ENCODE results near the gene COL18A1.
"Not testable (repeated sequence)": the region's sequence is repeated elsewhere in the genome, so short reads cannot be mapped to it uniquely, and the experiment has no call there.

The COL18A1 gene

DNA sequence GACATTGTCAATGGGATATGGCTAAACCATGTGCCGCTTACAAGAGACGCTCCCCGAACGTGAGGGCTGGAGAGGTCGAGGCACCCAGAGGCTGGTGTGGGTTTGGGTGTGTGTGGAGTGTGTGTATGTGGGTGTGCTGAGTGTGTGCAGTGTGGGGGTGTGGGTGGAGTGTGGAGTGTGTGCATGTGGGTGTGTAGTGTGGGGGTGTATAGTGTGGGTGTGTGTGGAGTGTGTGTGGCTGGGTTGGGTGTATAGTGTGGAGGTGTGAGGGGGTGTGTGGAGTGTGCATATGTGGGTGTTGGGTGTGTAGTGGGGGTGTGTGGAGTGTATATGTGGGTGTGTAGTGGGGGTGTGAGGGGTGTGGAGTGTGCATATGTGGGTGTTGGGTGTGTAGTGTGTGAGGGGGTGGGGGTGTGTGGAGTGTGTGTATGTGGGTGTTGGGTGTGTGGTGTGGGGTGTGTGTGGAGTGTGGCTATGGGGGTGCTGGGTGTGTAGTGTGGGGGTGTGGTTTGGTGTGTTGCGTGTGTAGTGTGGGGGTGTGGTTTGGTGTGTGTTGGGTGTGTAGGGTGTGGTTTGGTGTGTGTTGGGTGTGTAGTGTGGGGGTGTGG is 95.1 kb downstream of the COL18A1 start:
- no peak for DNase-seq (ENCODE audit: low read depth)
- no peak for TF ChIP-seq POLR2A (IDR thresholded peaks at IDR 0.05; ENCODE audit: extremely low read depth, insufficient read length)
- no peak for TF ChIP-seq MYC (IDR thresholded peaks at IDR 0.05; ENCODE audit: low read depth, low read length)
- TF ChIP-seq CTCF (IDR thresholded peaks at IDR 0.05; ENCODE audit: low read depth, low read length): no peak
- H3K4me3 ChIP-seq (ENCODE audit: low read depth, low read length): no peak overlapping the region

DNA sequence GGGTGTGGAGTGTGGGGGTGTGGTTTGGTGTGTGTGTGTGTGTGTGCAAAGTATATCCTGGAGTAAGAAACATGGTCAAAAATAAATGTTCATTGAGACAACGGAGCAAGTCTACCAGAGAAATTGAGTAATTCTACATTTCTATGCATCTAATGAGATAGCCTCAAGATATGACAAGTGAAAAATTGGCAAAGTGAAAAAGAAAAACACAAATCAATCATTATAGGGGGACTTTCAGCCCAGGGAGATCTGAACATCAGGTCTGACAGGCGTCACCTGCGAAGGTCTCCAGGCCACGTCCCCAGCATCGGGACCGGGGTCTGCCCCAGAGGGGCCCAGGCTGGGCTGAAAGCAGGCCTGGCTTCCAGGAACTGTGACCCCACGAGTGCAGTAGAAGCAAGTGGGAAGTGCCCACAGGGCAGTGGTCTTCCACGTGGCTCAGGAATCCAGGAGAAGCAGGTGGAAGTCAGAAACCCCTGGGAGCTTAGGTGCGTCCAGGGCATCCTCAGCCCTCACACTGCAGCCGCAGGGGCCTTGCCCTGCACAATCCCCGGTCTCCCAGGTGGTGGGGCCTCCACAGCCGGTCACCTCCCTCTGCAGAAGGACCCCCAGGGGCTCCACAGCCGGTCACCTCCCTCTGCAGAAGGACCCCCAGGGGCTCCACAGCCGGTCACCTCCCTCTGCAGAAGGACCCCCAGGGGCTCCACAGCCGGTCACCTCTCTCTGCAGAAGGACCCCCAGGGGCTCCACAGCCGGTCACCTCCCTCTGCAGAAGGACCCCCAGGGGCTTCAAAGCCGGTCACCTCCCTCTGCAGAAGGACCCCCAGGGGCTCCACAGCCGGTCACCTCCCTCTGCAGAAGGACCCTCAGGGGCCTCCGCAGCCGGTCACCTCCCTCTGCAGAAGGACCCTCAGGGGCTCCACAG is 96.4 kb downstream of the COL18A1 start:
- DNase-seq (ENCODE audit: low read depth): not testable (repeated sequence)

DNA sequence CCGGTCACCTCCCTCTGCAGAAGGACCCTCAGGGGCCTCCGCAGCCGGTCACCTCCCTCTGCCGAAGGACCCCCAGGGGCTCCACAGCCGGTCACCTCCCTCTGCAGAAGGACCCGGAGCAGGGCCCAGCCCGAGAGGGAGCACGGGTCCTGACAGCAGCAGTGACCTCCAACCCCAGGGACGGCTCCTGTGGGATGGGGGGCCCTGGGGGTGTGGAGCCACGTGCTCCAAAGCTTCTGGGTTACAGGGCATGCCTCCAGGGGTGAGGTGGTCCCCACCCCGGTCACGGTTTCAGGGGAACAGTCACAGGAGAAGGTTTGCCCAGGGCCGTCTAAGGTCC is 97.0 kb downstream of the COL18A1 start:
- no peak overlapping the region for H3K4me3 ChIP-seq (ENCODE audit: low read depth, low read length)
- TF ChIP-seq POLR2A (IDR thresholded peaks at IDR 0.05; ENCODE audit: extremely low read depth, insufficient read length) (no peak), MYC (IDR thresholded peaks at IDR 0.05; ENCODE audit: low read depth, low read length) (no peak), CTCF (IDR thresholded peaks at IDR 0.05; ENCODE audit: low read depth, low read length) (no peak)
- TF ChIP-seq, protein P1, sequence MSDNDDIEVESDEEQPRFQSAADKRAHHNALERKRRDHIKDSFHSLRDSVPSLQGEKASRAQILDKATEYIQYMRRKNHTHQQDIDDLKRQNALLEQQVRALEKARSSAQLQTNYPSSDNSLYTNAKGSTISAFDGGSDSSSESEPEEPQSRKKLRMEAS (IDR thresholded peaks at IDR 0.05; ENCODE audit: low read depth, low read length): no peak
- DNase-seq (ENCODE audit: low read depth): no peak

More for the DNA sequence above, 96.4 kb downstream of the COL18A1 start:
- not testable (repeated sequence) for H3K4me3 ChIP-seq (ENCODE audit: low read depth, low read length)

- TF ChIP-seq, protein P1 (IDR thresholded peaks at IDR 0.05; ENCODE audit: low read depth, low read length): no peak
- TF ChIP-seq MYC (IDR thresholded peaks at IDR 0.05; ENCODE audit: low read depth, low read length) (no peak), POLR2A (IDR thresholded peaks at IDR 0.05; ENCODE audit: extremely low read depth, insufficient read length) (no peak), CTCF (IDR thresholded peaks at IDR 0.05; ENCODE audit: low read depth, low read length) (no peak)
- no peak overlapping the region for H3K4me3 ChIP-seq (ENCODE audit: low read depth, low read length)
- no peak for DNase-seq (ENCODE audit: low read depth)
Measured at GRCh38 chr21:45502600-45502999, 97.6 kb downstream of the COL18A1 start.

GRCh38 chr21:45503226-45503625 is 98.3 kb downstream of the COL18A1 start:
- not testable (repeated sequence) for DNase-seq (ENCODE audit: low read depth); H3K4me3 ChIP-seq (ENCODE audit: low read depth, low read length)

DNA sequence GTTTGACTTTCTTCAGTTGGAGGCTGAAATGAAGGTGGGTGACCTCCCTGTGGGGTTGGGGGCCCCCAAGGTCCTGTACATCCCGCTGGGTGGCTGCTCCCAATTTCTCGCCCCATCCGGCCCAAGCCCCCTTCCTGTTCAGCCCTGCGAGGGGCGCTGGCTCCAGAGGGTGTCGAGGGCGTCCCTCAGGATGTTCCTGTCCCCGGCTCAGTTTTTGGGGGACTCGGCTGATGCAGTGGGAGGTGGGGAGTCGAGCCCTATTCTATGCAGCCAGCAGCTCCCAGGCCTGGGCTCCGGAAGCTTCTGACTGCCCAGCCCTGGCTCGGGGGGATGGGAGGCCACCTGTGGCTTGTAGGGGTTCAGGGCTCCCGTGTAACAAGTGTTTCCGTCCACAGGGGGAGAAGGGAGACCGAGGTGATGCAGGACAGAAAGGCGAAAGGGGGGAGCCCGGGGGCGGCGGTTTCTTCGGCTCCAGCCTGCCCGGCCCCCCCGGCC is 99.1 kb downstream of the COL18A1 start:
- no peak for DNase-seq (ENCODE audit: low read depth)
- TF ChIP-seq POLR2A (IDR thresholded peaks at IDR 0.05; ENCODE audit: extremely low read depth, insufficient read length): no peak
- no peak for TF ChIP-seq CTCF (IDR thresholded peaks at IDR 0.05; ENCODE audit: low read depth, low read length)
- TF ChIP-seq MYC (IDR thresholded peaks at IDR 0.05; ENCODE audit: low read depth, low read length): no peak
- TF ChIP-seq, protein P1 (IDR thresholded peaks at IDR 0.05; ENCODE audit: low read depth, low read length): no peak
- no peak overlapping the region for H3K4me3 ChIP-seq (ENCODE audit: low read depth, low read length)

Data from NB4 (cell line).